Measurements from ENCODE around the gene CFAP299.

Gene CFAP299

GRCh38 chr4:81007417-81007816 is 671.9 kb downstream of the CFAP299 start:
- DNase-seq (ENCODE audit: low read depth in 3 of 3, low spot score in 1 of 3) = no peak
